GM18867 (cell line): Measurements from ENCODE around the gene MAD1L1.

ENCODE experiments used
- ATAC-seq: cut with Tn5 transposase; IDR thresholded peaks from one replicate; pipeline ENCODE4 v1.9.1; 2021; ENCODE audit warnings: mild to moderate bottlenecking, moderate library complexity; ENCODE audit not compliant: unreplicated experiment

MAD1L1 gene

DNA sequence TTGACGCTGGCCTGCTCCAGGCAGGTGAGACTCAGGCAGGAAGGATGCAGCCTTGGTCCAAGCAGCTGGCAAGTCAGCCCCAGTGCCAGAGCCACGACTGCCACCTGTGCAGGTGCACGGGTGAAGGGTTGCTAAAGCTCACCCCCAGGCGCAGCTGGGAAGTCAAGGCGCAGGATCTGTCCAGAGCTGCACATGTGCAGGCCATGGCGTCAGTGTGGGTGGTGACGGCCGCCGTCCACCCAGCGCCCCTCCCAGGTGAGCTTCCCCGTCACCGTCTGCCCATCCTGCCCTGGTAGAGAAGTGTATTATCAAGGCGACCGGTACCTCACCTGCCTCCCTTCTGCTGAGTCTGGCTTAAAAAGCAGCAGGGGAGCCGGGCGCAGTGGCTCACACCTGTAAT lies 110.1 kb downstream of the MAD1L1 start:
- ATAC-seq: no peak

DNA sequence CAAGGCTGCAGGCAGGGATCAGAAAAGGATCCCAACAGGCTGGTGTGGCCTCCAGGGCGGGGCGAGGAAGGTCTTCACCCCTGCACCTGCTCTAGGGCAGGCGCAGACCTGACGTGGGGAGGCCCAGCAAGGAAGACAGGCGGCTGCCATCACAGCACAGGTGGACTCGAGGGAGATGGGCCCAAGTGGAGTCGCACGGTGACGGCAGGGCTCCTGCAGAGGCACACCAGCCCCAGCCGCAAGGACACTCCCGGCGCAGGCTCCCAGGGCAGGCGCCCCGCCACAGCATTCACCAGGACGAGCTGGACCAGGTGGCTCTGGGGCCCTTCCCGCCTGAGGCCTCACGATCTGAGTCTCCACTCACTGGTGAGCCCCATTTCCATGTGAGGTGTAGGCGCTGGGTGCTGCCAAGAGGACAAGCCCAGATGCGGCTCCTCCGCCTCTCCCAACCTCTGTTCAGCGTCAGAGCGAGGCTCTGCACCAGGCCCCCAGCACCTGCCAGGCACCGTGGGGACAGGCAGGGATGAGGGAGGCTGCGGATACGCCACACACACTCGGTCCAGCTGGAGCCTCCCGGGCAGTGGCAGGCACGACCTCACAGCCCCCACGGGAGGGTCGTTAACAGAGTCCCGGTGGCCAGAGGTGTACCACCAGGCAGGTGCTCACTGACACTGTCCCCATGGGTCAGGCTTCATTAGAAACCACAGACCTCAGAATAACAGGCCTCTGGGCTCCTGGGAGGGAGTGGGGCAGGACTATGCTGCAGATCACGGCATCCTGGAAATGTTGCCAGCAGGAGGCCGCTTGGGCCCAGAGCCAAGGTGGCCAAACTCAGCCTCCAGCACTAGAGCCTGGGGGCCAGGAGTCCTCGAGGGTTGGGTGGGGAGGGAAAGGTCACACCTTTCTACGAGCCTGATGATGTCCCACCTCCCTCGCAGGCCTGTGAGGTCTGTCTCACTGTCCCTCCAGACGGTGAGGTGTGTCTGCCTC lies 111.6 kb downstream of the MAD1L1 start:
- ATAC-seq: no peak

DNA sequence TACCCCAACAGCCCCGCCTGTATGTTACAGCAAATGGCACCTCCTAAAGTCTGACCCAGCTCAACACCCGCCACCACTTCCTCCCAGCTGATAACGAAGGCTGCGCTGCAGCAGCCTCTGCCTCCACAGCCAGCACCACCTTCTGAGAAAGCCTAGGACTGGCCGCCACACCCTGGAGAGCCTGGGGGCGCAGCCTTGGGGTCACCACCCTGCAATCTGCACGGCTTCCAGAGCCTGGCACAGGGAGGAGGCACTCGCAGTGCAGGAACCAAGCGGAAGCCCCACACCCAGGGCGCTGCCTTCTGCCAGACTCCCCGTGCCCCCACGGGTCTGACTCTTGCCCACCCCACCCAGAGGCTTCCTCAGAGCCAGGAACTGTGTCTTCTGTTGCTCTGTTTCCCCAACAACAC lies 112.5 kb downstream of the MAD1L1 start:
- ATAC-seq: no peak

DNA sequence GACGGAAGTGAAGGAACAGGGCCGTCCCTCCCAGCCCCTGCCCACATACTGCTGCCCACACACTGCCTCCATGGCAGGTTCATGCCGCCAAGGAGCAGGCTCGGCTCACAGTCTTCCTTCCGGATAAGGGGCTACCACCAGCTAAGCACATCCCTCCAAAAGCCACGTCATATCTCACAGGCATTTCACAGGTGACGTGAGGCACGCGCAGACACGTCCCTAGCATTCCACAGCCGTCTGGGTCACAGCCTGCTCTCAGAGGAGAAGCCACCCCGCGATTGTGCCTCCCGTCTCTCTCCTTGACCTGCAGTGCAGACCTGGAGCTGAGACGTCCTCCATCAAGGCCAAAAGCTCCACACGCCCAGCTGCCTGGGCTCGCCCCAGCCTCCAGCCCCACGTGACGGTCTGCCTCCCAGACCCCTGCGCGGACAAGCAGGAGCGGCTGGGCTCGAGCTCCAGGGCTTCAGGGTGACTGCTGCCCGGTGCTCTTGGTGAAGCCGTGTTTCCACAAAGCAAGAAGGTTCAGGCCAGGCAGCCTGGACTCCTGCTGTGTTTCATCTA lies 114.0 kb downstream of the MAD1L1 start:
- no peak for ATAC-seq

DNA sequence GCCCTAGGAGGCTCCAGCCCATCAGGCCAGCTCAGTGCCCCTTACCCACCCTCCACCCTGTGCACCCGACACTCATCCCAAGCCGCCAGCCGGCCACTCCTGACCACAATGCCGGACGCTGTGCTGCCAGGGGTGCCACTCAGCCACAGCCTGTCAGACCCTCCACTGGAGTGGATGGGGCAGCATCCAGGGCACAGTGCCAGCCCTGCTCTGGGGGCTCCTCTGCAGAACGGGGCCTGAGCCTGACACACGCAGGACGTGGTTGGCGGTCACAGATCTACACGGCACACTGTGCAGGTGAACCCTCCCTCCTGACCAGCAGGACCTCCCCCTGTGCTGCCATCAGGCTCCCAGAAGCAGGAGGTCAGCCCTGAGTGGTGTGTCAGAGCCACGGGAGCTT lies 114.7 kb downstream of the MAD1L1 start:
- ATAC-seq: no peak

DNA sequence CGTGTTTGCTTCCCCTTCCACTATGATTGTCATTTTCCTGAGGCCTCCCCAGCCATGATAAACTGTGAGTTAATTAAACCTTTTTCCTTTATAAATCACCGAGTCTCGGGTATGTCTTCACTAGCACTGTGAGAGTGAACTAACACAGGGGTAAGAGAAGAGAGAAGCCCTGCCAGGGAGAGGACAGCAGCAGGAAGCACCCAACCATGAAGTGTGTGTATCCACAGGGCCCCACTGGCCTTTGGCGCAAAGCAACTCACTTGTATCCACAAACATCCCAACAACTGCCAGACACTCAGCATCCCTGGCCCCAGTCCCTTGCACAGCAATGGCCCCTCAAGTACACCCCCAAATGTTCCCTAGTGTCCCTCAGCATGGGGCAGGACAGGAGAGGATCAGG lies 115.1 kb downstream of the MAD1L1 start:
- ATAC-seq: no peak

DNA sequence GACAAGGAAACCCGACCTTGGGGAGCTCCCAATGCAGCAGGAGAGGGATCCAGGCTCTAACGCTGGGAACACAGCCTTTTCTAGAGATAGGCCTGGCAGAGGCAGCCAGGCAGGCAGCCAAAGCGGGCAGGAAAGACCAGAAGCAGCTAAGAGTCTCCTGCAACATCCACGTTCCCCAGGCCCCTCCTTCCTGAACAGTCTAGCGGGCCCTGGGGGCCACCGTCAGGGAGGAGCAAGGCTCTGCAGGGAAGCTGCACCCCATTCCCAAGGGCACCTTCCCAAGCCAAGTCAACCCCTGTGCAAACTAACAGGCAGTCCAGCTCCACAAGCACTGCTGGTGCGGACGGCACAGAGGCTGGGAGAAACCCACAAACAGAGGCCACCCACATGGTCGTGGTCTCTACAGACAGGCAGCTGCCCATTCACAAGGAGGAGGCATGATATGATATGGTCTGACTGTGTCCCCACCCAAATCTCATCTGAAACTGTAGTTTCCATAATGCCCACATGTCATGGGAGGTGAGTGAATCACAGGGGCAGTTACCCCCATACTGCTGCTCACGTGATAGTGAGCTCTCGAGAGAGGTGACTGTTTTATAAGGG lies 115.7 kb downstream of the MAD1L1 start:
- ATAC-seq: no peak

DNA sequence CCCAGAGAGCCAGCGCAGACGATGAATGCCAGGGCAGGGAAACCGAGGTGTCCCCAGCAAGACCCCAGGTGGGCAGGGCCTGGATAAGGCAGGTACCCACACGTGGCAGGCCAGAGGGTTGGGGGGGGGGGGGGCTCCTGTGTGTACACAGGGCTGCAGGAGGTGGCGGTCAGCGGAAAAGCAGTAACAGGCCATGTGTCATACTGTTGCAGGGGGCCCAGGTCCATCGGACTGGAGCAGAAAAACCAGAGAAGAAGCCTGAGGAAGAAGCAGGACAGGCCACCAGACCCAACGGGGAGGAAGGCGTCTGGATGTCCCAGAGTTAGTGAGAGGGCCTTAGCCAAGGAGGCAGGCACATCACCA lies 116.3 kb downstream of the MAD1L1 start:
- ATAC-seq: no peak

DNA sequence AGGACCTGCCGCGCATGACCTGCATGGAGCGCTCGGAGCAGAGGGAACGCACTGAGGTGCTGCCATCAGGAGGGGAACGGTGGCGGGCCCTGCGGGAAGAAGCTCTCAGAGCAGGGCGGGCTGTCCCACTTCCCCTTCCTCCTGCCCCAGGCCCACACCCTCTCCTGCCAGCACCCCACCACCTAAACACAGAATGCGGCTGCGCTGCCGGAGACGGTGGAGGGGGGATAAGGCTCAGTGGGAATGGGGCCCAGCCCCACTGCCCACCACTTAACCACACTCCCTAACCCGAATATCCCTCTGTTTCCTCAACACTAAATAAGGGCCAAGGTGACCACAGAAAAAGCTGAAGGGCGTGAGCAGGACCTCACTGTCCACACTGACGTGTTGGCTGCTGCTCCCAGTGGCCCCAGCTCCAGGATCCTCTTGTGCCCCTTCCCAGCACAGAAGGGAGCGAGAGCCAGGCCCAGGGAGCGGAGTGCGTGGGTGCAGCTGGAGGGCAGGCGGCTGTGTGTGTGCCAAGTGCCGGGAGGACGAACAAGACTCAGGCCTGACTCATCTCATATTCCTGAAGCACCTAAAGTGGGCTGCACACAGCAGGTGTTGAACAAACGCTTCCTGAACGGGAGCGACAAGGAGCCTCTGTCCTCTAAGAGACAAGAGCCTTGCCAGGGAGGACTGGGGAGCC lies 116.8 kb downstream of the MAD1L1 start:
- no peak for ATAC-seq

DNA sequence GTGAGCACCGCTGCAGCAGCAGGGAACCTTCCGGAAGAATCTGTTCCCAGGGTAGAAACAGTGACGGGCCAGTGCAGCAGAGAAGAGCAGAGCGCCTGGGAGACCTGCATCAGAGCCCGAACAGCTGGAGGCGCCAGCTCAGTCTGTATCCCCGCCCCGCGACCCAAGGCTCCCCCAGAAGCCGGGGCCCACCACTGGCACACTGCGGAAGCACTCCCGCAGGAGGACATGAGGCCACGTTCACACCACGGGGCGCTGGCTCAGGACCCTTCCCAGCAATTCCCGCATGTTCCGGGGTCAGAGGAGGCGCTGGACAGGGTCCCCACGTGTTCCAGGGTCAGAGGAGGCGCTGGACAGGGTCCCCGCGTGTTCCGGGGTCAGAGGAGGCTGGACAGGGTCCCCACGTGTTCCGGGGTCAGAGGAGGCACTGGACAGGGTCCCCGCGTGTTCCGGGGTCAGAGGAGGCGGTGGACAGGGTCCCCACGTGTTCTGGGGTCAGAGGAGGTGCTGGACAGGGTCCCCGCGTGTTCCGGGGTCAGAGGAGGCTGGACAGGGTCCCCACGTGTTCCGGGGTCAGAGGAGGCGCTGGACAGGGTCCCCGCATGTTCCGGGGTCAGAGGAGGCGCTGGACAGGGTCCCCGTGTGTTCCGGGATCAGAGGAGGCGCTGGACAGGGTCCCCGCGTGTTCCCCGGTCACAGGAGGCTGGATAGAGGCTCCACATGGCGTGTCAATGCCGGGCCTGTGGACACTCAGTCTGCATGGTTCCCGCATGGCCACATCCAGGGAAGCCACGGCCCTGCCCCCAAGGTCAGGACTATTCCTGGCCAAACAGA lies 117.6 kb downstream of the MAD1L1 start:
- ATAC-seq: no peak

DNA sequence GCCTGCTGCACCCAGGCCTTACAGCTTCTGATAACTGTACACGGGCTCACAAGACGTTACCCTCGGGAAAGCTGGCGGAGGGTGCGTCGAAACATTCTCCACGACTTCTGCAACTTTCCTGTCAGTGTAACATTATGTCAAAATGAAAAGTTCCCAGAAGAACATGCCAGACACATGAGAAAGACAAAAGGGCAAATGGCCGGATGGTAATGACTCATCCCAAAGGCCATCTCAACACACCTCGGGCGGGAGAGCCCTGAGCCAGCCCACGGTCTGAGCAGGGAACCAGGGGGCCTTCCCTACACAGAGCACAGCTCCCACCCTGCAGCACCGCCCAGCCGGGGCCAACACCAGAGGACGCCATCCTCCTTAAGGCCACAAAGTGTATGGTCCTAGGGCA lies 118.7 kb downstream of the MAD1L1 start:
- no peak for ATAC-seq

DNA sequence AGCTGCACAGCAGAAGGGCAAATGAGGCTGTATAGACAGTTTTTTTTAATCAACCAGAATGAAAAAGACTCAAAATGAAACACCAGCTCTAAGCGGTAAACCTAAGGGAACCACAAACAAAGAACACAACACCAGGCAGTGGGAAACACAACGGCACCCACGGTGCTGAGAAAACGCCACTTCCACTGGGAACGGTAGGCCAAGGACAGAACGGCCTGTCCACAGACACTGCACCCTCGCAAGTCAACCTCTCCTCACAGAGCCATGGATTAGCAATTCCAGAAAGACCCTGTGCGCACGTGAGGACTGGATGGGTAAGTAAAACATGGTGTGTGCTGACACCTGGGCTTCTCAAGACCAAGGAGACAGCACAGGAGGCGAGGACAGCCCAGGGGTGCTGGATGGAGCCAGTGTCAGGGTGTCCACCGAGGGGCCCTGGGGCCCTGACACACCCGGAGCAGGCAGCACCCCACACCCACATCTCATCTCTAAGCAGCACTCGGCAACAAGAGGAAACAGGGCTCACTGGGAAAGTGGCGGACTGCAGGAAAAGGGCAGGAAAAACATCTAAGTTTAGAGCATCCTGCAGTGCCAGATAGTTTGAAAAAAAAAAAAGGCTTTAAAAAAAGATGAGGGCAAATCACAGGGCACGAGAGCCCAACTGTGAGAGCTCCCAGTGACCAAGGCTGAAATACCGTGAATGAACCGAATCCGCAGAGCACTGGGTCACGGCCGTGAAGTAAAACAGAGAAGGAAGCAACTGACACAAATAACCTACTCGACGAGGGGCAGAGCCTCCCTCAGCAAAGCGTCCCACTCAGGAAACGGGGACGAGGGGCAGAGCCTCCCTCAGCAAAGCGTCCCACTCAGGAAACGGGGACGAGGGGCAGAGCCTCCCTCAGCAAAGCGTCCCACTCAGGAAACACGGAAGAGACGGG lies 120.2 kb downstream of the MAD1L1 start:
- ATAC-seq: no peak

DNA sequence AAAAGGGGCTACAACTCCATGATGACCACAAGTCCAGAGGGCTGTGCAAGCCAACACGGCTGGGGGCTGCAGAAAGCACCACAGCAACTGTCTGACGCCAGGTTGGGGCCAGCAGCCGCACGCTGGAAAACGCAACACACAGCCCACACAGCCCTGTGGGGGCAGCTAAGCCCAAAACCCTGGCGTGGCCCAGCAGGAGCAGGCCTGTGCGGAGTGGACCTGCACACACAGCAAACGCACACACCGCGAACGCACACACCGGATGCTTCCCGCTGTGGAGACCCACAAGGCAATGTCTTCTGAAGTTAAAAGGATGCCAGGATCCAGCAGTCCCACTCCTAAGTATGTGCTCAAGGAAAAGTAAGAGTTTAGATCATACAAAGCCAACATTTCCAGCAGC lies 121.2 kb downstream of the MAD1L1 start:
- no peak for ATAC-seq

DNA sequence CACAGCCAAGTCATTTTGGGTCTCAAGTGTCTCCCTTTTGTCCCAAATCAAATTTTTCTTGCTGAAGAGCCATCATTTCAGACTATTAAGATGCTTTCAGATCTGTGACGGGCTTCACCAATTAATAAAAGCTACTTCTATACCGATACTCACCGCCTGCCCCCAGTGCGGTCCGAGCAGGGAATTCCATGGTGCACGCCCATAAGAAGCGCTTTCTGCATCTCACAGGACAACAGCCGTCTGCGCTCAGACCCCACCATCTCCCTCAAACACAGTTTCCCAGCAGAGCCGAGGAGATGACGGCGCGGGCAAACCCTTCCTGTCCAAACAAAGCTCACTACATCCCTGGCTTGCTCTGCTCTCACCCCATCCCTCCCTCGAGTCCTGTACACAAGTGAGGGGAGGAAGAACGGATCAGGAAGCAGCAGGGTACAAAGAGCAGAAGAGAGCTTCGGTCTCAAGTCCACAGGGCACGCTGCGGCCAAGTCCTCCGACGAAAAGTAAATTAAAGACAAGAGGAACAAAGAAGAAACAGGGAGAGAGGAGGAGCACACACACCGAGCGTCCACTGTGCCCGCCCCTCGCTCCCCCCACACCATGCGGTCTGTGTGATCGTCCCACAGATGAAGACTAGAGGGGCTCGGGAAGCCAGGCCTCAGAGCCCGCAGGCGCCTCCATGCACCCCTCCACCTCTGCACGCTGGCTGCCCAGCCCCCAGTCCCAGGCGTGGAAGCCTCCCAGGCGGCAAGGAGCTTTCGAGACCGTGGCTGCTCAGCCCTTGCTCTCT lies 121.9 kb downstream of the MAD1L1 start:
- no peak for ATAC-seq

DNA sequence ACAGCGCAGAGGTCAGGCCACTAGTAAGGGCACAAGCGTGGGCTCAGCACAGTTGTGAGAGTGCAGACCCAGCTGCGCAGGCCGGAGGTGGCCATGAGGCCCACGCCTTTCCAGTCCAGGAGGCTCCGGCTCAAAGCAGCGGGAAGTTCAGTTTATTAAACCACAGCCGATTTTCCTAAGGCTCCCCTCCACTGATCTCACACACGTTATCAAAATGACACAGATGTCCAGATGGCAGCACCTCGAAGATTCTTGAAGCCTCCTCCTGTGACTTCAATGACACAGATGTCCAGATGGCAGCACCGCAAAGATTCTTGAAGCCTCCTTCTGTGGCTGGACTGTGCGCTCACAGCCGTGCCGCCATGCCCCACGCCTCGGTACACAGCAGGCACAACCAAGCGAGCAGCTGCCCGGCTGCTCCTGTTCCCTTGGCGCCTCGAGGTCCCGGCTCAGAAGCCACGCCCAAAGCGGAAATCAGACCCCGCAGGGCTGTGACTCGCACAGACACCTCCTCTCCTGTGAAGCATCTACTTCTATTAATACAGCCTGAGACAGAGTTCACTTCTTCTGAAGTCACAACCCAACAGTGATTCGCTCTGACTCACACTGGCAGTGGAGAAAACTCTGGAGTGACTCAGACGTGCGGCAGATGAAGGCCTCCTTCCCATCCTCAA lies 122.7 kb downstream of the MAD1L1 start:
- no peak for ATAC-seq

DNA sequence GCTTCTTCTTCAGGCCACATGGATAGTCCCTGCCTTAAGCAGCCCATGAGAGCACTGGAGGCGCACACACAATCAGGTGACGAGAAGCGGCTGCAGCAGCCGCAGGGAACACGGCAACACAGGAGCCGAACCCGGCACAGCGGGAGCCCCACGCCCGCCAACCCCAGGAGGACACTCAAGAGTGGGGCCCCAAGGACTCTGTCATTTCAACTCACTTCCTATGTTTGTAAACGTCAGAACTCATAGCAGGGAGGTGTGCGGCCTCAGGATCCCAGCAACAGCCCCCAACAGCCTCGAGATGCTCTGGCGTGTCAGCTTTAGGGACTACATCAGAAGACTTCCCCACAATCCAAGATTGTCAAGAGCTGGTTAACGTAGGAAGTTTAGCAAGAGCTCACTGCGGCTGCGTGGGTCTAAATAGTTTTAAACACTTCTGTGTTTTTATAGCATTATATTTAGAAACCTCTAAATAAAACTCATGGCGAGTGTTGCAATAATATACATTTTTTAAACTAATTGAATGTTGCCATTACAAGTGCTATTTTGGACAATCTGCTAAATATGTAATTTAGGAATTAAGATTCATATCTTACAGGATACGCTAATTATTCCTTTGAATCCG lies 123.4 kb downstream of the MAD1L1 start:
- ATAC-seq: no peak

DNA sequence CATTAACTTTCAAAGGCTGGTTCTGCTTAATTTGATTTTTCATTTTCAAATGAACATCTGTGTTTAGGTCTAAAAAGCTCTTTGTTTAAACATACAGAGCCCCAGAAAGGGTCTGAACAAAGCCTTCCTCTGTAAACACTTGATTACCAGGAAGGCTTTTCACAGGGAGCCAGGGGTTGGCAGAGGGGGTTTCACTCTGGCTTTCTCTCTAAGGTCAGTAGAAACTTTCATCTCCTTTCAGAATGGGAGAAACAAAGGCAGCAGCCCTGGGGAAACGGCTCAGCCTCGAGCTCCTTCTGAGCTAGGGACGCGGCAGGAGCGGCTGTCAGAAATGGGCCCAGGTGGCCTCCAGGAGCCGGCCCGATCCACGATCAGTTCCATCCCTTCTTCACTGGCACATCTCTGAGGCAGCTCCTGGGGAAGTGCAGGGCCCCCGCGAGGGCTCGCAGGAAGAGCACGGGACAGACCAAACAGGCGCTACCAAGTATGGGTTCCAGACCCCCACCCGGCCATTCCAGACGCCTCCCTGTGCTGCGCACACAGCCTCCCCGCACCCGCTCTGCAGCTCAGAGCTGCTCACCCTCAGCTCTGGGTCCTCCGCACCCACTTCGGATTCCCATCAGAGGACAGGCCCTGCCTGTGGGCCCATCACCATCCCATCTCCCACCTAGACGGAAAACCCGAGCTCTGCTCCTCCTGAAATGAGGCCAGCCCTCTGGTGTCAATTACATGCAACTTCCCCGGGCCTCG lies 124.1 kb downstream of the MAD1L1 start:
- ATAC-seq: no peak
